GM19468 (cell line): Measurements from ENCODE around the gene SMCR8.
"Not testable (repeated sequence)": the region's sequence is repeated elsewhere in the genome, so short reads cannot be mapped to it uniquely, and the experiment has no call there.

ENCODE experiments used
- ATAC-seq: cut with Tn5 transposase; IDR thresholded peaks from one replicate; pipeline ENCODE4 v1.9.1; 2021; ENCODE audit warnings: mild to moderate bottlenecking, moderate library complexity, moderate number of reproducible peaks; ENCODE audit not compliant: unreplicated experiment; ENCODE audit errors: extremely low read depth

The SMCR8 gene, protein sequence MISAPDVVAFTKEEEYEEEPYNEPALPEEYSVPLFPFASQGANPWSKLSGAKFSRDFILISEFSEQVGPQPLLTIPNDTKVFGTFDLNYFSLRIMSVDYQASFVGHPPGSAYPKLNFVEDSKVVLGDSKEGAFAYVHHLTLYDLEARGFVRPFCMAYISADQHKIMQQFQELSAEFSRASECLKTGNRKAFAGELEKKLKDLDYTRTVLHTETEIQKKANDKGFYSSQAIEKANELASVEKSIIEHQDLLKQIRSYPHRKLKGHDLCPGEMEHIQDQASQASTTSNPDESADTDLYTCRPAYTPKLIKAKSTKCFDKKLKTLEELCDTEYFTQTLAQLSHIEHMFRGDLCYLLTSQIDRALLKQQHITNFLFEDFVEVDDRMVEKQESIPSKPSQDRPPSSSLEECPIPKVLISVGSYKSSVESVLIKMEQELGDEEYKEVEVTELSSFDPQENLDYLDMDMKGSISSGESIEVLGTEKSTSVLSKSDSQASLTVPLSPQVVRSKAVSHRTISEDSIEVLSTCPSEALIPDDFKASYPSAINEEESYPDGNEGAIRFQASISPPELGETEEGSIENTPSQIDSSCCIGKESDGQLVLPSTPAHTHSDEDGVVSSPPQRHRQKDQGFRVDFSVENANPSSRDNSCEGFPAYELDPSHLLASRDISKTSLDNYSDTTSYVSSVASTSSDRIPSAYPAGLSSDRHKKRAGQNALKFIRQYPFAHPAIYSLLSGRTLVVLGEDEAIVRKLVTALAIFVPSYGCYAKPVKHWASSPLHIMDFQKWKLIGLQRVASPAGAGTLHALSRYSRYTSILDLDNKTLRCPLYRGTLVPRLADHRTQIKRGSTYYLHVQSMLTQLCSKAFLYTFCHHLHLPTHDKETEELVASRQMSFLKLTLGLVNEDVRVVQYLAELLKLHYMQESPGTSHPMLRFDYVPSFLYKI

DNA sequence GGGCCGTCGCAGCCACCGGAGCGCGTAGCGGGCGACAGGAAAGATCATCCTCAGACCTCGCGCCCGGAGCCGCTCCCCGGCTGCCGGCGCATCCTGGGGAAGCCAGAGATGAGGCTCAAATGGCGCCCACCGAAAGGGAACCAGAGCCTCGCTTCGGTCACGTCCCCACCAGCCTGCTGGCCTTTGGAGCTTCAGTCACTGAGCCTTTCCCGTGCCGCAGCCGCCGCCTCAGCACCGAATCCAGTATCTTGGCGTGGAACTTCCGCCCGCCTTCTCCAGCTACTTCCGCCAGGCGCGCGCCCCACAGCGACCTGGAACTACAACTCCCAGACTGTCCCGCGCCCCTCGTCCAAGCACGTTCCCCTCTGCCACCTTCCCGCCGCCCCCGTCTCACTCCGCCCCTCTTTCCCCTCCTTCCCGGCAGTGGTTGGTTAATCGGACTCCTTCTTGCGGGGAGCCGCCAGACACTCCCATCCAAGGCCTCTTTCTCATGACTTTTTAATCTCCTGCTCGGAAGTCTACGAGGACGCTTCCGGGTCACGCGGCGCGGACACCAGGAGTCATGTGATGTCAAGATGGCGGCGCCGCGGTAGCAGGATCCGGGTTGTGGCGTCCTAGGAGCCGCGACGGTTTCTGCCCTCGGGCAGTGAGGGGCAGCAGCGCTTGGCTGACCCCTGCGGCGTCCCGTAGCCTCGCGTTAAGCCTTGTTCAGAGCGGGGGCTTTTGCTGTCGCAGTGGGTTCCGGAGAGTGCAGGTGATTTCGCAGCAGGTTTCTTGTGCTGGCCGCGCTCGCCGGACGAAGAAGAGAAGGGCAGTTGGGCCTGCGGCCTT is at the start of gene SMCR8, which contains the start of gene TOP3A:
SMCR8 (plus strand) TSS at position 563 of the 831 bp plus-strand sequence. CDS start 497 bp downstream, outside the sequence.
TOP3A (minus strand) TSS at position 264 of the 831 bp plus-strand sequence; CDS start at position 48, 216 bp downstream.
- ATAC-seq = peak; percentile 50

DNA sequence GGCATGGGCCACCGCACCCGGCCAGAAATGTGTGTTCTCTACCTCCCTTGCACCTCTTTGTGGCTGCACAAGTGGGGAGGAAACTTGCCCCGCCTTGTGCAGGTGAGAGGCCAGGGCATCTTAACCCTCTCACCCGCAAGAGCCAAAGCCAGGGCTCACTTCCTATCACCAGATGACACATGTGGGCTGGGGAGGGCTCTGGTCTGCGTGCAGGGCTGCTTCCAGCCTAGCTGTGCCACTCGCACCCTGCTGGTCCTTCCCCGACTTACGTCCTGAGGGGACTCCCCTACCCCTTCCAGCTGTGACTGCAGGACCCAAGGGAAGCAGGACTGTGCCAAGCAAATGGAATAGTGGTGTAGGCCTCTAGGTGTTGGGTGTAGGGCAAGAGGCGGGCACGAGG is 47.7 kb upstream of the SMCR8 start:
- no peak for ATAC-seq

DNA sequence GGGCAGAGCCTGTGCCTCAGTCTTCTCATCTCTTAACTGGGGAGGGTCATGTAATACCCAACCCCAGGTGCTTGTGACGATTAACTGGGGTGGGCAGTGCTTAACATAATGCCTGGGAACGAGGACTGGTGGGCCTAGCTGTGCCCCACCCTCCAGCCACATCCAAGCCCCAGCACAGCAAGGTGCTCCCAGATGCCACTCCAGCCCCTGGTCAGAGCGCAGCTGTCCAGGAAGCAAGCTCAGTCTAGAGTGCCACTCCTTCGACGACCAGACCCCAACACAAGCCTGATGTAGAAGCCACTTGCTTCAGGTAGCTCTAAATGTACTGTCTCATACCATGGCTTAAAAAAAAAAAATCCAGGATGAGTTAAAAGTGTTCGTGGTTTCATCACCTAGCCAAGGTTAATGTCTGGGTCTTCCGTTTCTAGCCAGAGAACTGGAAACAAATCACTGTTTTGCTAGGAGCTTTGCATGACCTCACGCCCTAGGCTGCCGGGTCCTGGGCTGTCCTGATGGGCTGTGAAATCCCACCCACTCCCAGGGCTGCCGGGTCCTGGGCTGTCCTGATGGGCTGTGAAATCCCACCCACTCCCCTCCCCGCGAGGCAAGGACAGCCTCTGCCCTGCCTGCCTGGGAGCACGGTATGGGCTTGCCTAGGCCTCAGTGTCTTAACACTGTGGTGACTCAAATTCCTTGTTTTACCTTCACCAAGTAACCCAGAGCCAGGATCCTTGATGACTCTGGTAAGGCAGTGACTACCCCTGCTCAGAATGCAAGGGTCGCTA is 47.0 kb upstream of the SMCR8 start:
- ATAC-seq = no peak

DNA sequence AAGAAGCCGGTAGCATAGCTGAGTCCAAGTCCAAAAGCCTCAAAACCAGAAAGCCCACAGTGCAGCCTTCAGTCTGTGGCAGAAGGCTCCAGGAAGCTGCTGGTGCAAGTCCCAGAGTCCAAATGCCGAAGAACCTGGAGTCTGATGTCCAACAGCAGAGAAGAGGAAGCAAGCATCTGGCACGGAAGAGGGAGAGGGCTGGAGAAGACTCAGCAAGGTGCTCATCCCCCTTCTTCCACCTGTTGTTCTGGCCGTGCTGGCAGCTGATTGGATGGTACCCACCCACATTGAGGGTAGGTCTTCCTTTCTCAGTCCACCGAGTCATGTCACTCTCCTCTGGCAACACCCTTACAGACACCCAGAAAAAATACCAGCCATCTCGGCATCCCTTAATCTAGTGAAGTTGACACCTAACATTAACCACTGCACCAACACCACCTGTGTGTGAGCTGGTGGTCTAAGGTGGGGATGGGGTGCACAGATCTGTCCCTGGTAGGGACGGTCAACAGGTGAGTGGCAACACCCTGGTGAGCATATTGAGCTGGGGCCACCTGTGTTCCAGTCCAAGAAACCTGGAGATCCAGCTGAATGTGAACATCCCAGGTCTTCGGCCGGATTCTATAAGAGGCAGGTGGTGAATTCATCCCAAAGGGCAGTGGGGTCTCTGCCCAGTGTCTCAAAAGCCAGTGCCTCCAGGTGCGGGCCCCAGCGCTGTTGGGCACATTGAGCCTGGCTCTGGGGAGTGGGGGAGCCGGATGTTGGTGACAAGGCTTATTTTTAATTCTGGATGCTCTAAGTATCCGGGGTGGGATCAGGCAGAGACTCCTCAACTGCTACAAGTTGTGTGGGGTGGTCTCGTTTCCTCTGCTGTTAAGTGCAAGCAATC is 44.8 kb upstream of the SMCR8 start:
- ATAC-seq = no peak

DNA sequence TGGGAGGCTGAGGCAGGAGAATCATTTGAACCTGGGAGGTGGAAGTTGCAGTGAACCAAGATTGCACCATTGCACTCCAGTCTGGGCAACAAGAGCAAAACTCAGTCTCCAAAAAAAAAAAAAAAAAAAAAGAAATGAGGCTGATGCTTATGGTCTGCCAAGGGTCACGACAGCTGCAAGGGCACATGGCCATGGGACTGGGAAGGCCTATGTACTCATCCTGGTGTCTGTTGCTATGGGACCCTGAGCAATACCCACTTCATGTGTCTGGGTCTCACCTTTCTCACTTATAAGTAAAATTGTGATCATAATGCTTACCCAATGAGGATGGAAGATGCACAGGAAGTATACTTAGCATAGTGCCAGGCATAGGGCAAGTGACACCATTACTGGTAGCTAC is 38.0 kb upstream of the SMCR8 start:
- ATAC-seq = no peak

DNA sequence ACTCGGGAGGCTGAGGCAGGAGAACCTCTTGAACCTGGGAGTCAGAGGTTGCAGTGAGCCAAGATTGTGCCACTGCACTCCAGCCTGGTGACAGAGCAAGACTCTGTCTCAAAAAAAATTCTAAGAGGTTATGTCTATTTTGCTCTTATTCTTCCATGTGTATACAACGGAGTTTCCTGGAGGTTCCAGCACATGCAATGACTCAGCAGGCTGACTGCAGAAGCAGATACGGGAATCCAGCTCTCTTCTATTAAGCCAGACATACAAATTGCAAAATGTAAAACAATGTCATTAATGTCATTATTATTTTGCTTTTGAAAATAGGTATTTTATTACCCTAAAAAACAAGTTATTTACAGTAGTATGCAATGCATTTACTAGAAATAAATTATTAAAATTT is 36.2 kb upstream of the SMCR8 start:
- ATAC-seq = no peak

DNA sequence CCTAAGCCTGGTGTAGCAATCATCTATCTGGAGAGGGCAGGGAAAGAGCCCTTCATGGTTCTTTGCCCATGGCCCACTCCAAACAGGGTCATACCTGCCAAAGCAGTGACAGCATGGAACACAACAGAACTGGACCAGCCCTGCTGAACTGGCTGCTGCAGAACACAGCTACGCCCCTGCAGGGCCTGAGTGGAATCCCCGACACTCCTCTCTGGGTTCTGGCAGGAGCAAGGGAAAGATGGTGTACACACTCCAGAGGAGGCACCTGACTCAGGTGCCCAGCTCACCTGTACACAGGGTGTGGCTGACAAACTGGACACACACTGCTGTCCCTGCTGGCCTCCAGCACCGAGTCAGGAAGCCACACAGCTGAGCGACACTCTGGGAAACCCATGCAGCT is 34.8 kb upstream of the SMCR8 start:
- ATAC-seq = no peak

DNA sequence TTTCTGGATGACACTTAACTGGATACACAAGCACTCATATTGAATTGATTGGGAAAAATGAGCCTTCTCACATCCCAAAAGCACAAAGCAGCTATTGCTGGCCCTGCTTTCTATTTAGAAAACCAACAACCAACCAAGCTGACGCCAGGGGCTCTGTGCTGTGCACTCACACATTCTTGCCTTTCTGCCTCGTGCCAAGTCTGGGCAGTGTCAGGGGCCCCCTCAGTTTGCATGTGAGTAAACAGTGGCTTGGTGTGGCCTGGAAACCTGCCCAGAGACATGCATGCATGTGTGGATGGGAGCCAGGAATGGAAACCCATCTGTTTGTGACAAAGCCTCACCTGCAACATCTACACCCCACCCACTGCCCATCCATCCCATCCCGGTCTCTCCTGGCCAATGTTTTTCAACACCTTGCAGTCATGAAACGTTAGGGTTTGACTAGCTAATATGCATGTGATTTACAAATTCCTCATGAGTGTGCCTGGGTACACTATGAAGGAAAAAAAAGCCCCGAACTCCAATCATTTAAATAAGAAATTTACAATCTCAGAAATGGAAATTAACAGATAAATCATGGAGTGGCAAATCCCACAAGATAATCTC is 34.2 kb upstream of the SMCR8 start:
- ATAC-seq = no peak

DNA sequence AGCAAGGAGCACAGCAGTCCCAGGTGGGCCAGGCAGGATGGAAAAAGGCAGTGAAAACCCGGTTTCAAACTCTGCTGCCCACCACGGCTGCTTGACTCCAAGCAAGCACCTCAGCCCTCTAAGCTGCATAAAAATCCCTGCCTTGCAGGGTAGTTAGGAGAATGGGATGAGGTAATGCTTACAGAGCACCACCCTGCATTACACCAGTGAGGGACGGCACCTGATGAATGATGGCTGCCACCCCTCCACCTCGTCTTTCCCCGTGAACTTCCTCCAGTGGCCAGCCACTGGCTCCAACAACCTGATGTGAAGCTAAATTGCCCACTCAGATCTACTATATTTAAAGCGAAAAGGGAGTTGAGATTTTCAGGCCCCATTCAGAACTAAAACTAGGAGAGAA is 33.3 kb upstream of the SMCR8 start:
- ATAC-seq = no peak

DNA sequence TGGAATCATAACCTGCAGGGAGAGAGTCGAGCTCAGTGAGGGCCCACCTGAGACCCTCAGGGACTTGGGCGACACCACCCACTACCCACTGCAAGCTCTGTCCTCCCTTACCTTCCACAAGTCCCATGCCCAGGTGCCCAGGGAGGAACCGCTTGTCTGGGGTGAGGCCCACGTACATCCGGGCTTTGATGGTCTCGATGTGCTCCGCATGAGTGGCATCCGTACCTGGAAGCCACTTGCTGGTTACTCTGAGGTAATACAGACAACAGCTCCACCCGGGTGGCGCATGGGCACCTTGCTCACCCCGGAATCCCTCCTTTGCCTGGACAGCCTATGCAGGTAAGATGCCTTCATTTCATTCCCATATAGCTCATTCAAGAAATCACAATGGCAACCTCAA is 29.8 kb upstream of the SMCR8 start:
- no peak for ATAC-seq

DNA sequence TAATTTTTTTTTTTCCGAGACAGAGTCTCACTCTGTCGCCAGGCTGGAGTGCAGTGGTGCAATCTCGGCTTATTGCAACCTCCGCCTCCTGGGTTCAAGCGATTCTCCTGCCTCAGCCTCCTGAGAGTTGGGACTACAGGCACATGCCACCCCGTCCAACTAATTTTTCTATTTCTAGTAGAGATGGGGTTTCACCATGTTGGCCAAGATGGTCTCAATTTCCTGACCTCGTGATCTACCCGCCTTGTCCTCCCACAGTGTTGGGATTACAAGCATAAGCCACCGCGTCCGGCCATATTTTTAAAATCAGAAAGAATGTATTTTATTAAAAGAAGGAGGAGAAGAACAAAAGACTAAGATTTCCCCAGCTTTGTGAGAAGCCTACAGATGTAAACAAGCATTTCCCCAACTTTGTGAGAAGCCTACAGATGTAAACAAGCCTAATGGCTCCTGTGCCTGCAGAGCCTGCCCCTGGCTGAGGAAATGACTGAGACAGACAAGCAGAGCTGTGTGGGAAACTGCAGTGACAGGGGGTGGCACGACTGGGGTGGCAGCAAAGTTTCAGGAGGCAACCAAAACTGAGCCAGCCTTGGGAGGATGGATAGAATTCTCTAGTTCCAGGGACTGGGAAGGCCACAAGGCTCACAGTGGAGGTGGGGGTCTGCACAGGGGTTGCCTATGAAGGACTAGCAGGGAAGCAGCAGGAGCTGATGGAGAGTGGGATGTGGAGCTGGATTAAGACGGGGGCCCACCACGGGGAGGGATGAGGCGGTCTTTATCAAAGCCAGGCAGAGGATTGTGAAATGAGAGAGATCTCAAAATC is 23.2 kb upstream of the SMCR8 start:
- ATAC-seq = no peak

DNA sequence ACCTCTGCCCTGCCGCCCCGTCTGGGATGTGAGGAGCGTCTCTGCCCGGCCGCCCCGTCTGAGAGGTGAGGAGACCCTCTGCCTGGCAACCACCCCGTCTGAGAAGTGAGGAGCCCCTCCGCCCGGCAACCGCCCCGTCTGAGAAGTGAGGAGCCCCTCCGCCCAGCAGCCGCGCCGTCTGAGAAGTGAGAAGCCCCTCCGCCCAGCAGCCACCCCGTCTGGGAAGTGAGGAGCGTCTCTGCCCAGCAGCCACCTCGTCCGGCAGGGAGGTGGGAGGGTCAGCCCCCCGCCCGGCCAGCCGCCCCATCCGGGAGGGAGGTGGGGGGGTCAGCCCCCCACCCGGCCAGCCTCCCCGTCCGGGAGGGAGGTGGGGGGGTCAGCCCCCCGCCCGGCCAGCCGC is 17.0 kb upstream of the SMCR8 start:
- not testable (repeated sequence) for ATAC-seq

DNA sequence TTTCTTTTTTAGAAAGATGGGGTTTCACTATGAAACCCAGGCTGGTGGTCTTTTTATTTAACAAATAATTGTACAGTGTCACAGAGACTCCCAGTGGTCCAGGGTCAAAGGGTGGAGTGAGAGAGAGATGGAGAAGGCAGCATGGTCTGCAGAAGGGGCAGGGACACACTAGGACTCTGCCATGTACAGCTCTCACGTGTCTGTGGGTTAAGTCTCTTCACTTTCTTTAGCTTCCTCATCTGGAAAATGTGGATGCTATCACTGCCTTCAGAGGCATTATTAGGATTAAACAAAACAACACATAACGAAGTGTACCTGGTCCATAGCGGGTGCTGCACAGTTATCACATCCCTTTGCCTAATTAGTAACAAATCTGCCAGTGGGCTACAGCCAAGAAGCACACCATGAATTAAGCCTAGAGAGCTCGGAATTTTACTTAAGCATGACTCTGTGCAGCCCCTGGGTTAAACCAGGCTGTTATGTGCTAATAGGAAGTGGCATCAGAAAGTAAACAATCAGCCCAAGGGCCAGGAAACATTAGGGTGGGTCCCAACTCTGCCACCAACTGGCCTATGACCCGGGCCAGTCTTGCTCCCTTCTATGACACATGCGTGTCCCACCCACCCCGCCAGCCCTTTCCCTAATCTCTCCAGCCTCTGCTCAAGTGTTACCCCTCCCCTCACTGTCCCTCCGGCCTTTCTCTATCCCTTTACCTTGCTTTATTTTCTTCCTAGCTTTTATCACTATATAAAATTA is 14.2 kb upstream of the SMCR8 start:
- no peak for ATAC-seq

DNA sequence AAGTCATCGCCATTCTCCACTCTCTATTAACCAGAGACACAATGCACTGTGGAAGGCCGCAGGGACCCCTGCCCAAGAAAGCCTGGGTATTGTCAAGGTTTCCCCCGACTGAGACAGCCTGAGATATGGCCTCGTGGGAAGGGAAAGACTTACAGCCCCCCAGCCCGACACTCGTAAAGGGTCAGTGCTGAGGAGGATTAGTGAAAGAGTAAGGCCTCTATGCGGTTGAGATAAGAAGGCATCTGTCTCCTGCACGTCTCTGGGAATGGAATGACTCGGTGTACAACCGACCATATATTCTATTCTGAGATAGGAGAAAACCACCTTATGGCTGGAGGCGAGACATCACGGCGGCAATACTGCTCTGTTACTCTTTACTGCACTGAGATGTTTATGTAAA is 11.9 kb upstream of the SMCR8 start:
- ATAC-seq = not testable (repeated sequence)

DNA sequence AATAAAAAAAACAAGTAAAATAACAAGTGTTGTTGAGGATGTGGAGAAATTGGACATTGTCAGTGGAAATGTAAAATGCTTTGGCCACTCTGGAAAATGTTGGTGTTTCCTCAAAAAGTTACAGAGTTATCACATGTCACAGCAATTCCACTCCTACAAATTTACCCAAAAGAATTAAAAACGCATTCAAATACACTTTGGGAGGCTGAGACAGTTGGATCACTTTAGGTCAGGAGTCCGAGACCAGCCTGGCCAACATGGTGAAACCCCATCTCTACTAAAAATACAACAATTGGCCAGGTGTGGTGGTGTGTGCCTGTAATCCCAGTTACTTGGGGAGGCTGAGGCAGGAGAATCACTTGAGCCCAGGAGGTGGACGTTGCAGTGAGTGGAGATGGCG is 5.9 kb upstream of the SMCR8 start:
- no peak for ATAC-seq

DNA sequence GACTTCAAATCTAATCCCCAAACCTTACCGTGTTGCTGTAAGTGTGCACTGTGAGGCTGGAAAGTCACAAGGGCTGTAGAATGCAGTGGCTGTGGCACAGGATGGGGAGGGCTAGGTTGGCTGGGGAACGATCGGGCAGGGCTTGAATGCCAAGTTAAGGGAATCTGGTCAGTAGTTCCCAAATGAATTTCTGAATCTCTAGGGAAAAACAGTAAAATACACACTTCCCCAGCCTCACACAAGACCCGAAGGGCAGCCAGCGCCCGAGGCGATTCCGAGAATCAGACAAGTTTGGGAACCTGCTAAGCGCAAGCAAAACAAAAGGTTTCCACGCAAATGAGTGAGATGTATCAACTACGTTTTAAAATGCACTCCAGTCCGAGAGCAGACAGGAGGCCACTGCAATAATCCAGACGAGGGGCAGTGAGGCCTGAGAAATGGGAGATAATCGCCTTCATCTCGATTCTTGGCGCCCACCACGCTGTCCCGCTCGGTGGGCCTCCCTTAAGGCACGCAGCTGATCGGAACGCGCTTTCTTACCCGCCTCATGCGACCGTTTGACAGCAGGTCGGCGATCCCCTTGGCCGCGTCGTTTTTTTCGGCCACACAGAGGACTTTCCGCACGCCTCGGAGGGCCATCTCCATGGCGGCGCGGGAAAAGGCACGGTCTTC is 898 bp upstream of the SMCR8 start:
- no peak for ATAC-seq
